Activated naive CD4-positive, alpha-beta T cell treated with anti-CD3 and anti-CD28 coated beads, Interleukin-2, amount 50 U/mL, for 72 hours (primary cell): Measurements from ENCODE around the gene SETSIP. TPM values are rescaled to one million over a fixed set of nuclear protein-coding genes. Genes with fewer than 3 reads are reported as not detected.
A peak's percentile ranks its signal among the peaks of the same experiment; 100 is the strongest.
"Not testable (repeated sequence)": the region's sequence is repeated elsewhere in the genome, so short reads cannot be mapped to it uniquely, and the experiment has no call there.

Experiments used
- ATAC-seq, 2 donors: fragments of 150-1000 bp; cut with Tn5 transposase; 2 replicates each; pipeline ENCODE4 v1.10.0; 2021; ENCODE audit warnings: mild to moderate bottlenecking in 2 of 2, moderate library complexity in 2 of 2
- DNase-seq, 2 donors: peaks; one replicate each; pipeline ENCODE4 v3.0.0; 2021 to 2022; ENCODE audit warnings: low spot score in 2 of 2
- H3K27ac Mint-ChIP-seq, 2 donors: one replicate each; pipeline ENCODE4 v1.8.0; 2022; ENCODE audit warnings: mild to moderate bottlenecking in 2 of 2, mixed read lengths in 2 of 2
- H3K36me3 Mint-ChIP-seq, 2 donors: one replicate each; pipeline ENCODE4 v1.8.0; 2022; ENCODE audit warnings: mixed read lengths in 2 of 2
- H3K9me3 Mint-ChIP-seq, 2 donors: one replicate each; pipeline ENCODE4 v1.8.0; 2022; ENCODE audit warnings: mixed read lengths in 2 of 2
- total RNA-seq, 2 donors: library from RNA; stranded (reverse); gene quantifications; one replicate each; pipeline ENCODE4 v1.2.3, GENCODE V29; 2022

SETSIP gene
- total RNA-seq, 2 donors from 2014 or later, result not detected

DNA sequence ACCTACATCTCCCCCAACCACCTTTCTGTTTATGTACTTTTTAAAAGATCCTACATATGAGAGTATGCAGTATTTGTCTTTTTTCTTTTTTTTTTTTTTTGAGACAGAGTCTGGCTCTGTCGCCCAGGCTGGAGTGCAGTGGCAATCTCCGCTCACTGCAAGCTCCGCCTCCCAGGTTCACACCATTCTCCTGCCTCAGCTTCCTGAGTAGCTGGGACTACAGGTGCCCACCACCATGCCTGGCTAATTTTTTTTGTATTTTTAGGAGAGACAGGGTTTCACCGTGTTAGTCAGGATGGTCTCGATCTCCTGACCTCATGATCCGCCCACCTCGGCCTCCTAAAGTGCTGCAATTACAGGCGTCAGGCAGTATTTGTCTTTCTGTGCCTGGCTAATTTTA is 2.9 kb upstream of the SETSIP start:
- H3K36me3 Mint-ChIP-seq, result peaks cover 0 to 11% of the 10 kb centered on the region in 2 donors
- not testable (repeated sequence) for ATAC-seq, H3K9me3 Mint-ChIP-seq, H3K27ac Mint-ChIP-seq, DNase-seq

DNA sequence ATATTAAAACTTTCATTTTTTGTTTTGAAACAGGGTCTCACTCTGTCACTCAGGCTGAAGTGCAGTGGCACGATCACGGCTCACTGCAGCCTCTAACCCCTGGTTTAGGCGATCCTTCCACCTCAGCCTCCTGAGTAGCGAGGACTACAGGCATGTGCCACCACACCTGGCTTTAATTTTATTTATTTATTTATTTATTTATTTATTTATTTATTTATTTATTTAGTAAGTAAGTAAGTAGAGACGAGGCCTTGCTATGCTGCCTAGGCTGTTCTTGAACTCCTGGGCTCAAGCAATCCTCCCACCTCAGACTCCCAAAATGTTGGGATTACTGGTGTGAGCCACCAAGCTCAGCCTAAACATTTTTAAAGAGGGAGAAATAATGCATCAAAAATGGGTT is 1.2 kb upstream of the SETSIP start:
- Mint-ChIP-seq H3K27ac (no peak overlapping the region), H3K36me3 (peaks cover 0 to 11% of the 10 kb centered on the region in 2 donors), H3K9me3 (no peaks in the 10 kb centered on the region)
- no peak for DNase-seq
- no peak for ATAC-seq

DNA sequence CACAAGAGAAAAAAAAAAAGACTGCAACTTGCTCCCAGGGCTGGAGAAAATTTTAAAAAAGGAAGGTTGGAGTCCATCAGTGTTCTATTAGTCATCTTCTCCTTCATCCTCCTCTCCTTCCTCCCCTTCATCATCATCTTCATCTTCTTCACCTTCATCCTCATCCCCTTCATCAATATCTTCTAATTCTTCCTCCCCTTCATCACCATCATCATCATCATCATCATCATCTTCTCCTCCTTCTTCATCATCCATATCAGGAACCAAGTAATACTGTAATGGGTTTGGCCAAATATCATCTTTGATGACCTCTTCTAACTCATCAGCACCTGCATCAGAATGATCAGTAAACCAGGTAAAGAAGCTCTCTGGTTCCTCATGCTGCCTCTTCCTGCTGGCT is 765 bp downstream of the SETSIP start:
- ATAC-seq, H3K27ac Mint-ChIP-seq, H3K9me3 Mint-ChIP-seq, DNase-seq, H3K36me3 Mint-ChIP-seq: not testable (repeated sequence)

DNA sequence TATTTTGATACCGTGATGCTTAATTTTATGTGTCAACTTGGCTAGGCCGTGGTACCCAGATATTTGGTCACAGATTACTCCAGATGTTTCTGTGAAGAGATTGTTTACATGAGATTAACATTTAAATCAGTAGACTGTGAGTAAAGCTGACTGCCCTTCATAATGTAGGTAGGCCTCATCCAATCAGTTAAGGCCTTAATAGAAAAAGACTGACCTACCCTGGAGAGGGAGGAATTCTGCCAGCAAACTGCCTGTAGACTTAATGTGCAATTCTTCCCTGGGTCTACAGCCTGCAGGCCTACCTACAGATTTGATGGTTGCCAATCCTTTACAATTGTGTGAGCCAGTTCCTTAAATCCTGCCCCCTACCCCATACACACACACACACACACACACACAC is 4.3 kb downstream of the SETSIP start:
- H3K27ac Mint-ChIP-seq, result peak overlapping the region in 1 of 2 donors; percentile 35
- H3K36me3 Mint-ChIP-seq, result no peaks in the 10 kb centered on the region
- no peaks in the 10 kb centered on the region for H3K9me3 Mint-ChIP-seq
- DNase-seq (no peak), ATAC-seq (no peak)

DNA sequence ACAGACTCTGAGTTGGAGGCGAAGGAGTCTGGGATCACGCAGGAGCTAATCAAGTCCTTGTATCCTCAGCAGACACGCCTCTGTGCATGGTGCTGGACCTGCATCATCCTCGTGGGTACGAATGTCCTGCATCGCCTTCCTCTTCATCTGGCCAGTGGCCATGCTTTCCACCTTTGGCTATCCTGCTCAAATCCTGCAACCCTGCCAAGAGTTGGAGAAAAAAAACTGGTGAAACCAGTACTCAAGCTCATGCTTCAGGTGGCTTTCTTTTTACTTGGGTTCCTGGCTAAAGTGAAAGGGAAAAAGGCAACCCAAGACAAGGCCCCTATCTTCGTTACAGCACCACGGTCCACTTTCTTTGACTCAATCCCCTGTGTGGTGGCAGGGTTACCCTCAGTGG is 8.9 kb downstream of the SETSIP start:
- DNase-seq, result no peak
- Mint-ChIP-seq H3K9me3 (no peaks in the 10 kb centered on the region), H3K36me3 (no peaks in the 10 kb centered on the region), H3K27ac (no peak overlapping the region)
- no peak for ATAC-seq

DNA sequence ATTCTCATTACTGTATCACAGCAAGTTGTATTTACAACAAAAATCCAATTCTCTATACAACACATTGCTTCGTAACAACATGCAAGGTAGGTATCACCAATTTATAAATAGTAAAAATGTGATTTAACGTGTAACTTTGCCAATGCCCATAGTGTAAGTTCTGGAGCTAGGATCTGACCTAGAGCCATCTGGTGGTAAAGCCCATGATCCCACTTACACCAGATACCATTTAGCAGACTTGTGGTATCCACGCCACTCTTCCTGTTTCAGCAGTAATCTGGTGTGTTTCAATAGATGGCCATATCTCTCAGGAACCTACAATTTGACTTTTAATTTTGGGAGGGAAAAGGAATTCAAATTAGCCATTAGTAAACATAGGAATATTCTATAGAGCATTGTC is 10.2 kb downstream of the SETSIP start:
- H3K27ac Mint-ChIP-seq, result no peak overlapping the region
- H3K9me3 Mint-ChIP-seq, result no peaks in the 10 kb centered on the region
- DNase-seq, result no peak
- no peak for ATAC-seq
- H3K36me3 Mint-ChIP-seq, result no peaks in the 10 kb centered on the region

DNA sequence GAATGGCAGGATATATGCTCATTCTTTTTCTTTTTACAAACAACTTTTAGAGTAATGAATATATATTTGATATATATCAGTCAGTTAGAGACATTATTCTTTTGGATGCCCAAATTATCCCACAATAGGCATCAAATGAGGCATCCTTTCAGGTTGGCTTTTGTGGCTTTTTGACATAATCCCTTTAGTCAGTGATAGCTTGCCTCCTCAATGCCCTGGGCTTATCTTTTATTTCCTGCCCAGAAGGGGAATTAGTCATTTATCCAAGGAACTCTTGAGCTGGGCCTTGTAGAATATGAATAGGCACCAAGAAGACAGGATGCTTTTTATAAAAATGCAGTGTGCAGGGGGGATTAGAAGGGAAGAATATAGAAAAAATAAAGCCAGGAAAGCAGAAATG is 23.3 kb downstream of the SETSIP start:
- DNase-seq (no peak), ATAC-seq (no peak)
- peaks cover 0 to 2% of the 10 kb centered on the region in 2 donors for H3K36me3 Mint-ChIP-seq
- no peak overlapping the region for H3K27ac Mint-ChIP-seq
- H3K9me3 Mint-ChIP-seq, result no peaks in the 10 kb centered on the region

DNA sequence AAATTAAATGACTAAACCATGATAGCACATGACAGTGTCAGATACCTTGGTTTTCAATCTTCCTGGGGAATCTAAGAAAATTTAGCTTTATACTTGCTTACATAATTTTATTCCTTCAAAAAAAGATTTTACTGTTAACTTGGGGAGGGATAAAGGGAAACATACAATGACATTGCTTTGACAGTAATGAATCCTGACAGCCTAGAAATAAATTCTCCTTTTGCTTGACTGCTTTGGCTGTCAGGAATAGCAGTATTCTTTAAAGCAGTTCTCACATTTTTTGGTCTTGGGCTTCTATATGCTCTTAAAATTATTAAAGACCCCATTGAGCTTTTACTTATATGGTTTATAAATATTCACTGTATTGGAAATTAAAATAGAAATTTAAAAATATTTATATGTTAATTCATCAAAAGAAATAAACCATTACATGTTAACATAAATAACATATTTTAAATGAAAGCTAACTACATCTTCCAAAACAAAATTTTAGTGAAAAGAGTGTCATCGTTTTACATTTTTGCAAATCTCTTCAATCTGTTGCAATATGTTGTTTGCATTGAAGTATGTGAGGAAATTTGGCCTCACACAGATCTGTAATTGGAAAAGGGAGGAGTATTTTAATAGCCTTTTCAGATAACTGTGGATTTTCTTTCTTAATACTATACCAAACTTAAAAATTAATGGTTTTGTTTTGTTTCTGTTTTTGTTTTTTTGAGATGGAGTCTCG is 29.3 kb downstream of the SETSIP start:
- Mint-ChIP-seq H3K9me3 (no peaks in the 10 kb centered on the region), H3K27ac (no peak overlapping the region), H3K36me3 (peaks cover 0 to 4% of the 10 kb centered on the region in 2 donors)
- ATAC-seq (no peak), DNase-seq (no peak)

DNA sequence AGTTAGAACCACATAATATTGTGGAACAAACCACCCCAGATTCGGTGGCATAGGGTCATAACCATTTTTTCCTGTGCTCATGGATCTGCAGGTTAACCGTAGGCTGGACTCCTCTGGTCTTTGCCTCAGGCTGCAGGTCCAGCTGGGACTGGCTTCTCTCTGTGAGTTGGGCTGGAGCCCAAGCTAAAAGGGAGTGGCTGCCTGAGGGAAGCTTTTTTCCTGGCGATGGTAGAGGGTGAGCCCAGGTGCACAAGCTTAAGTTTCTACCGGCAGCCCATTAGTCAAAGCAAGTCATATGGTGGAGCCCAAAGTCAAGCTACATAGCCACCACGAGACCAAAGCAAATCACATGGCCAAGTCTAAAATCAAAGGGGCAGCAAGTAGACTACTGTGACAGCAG is 31.6 kb downstream of the SETSIP start:
- Mint-ChIP-seq H3K9me3 (no peaks in the 10 kb centered on the region), H3K27ac (no peak overlapping the region), H3K36me3 (peaks cover 0 to 4% of the 10 kb centered on the region in 2 donors)
- no peak for DNase-seq
- no peak for ATAC-seq

DNA sequence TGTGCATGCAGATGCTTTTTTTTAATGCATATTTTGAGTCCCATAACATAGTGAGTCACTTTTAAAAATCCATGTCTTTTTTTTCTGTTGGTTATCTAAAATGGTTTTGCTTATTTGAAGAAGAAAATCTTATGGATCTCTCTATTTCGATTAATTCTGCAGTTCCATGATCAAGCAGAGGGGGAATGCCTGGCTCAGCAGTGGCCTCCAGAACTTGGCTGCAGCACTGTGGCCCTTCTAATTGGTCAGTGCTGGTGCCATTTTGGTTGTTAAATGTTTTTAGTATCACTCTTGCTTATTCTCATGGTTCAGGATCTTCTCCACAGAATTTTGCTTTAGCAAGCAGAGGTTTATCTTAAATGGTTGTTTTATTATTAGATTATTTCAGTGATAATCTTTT is 34.2 kb downstream of the SETSIP start:
- Mint-ChIP-seq H3K36me3 (no peaks in the 10 kb centered on the region), H3K9me3 (no peaks in the 10 kb centered on the region), H3K27ac (no peak overlapping the region)
- ATAC-seq (no peak), DNase-seq (no peak)

DNA sequence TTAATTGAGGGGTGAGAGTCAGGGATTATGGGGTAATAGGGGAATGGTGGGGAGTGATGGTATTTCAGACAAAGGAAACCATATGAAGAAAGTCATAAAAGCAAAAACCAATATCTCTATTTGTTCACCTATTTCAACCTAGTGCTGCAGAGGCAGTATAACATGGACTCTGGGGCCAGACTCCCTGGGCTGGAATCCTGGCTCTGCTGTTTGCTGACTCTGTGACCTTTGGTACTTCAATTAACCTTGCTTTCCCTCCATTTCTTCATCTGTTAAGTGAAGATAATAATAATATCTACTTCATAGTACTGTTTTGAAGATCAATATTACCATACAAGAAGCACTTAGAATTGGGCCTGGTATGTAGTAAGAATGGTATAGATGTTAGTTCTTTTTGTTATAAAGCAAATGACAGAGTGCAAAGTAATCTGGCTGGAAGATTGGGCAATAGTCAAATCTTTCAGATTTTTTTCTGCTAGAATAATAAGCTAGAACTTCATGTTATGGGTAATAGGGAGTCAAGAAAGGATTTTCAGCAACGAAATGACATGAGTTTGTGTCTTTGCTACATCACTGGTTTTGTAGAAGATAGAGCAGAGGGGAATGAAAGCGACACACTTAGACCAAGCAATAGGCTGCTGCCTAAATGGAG is 36.4 kb downstream of the SETSIP start:
- no peak for ATAC-seq
- DNase-seq, result no peak
- no peaks in the 10 kb centered on the region for H3K36me3 Mint-ChIP-seq
- H3K9me3 Mint-ChIP-seq, result no peaks in the 10 kb centered on the region
- no peak overlapping the region for H3K27ac Mint-ChIP-seq

DNA sequence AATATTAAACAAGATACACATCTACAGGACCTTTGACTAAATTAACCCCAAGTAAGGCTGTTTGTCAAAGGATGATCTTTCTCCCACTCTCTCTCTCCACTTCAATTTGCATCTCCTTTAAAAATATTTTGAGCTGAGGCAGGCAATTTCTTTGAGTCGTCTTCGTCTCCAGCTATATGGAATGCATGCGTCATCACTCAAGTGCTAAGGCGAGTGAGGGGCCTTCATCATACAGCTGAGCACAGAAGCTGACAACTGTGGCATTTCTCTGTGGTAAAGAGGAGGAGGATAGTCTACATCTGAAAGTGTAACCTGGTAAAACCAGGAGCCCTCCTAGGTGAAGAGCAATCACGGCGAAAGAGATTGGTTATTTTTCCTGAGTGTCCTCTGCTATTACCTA is 37.8 kb downstream of the SETSIP start:
- no peaks in the 10 kb centered on the region for H3K36me3 Mint-ChIP-seq
- H3K9me3 Mint-ChIP-seq, result no peaks in the 10 kb centered on the region
- H3K27ac Mint-ChIP-seq, result no peak overlapping the region
- ATAC-seq, result no peak
- no peak for DNase-seq

DNA sequence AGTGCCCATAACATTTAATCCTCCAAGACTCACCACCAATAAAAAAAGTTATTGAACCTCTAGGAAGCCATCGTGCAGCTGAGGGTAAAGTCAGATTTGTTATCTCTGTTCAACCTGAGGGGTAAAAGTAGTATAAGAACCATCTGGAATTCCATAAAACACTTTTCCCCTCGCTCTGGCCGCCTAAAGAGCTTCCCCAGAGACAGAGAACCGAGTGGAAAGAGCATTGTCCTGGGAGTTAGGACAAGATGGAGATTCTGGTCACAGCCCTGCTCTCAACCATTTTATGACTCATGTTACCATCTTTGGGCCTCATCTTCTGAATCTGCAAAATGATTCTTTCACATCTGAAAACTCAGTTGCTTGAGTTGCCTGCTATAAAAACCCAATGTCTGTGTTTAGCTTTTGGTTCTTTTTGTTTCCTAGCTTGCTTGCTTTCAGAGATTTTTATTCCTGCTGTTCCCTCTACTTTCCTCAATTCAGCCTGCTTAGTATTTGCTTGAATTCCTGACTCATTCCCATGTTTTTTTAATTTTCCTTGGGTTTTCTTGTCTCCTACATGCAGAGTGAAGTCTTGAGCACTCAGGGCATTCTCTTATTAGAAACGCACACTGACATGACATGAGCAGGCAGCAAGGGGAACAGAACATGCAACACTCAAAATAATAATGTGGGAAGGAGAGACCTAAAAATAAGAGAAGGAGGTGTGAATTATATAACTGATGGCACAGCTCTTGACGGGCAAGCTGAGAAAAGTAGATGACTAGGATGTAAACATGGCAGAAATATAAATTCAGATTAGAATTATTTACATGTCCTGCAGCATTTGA is 43.7 kb downstream of the SETSIP start:
- no peak for DNase-seq
- no peak overlapping the region for H3K27ac Mint-ChIP-seq
- H3K36me3 Mint-ChIP-seq, result peaks cover 0 to 12% of the 10 kb centered on the region in 2 donors
- H3K9me3 Mint-ChIP-seq, result no peaks in the 10 kb centered on the region
- no peak for ATAC-seq

DNA sequence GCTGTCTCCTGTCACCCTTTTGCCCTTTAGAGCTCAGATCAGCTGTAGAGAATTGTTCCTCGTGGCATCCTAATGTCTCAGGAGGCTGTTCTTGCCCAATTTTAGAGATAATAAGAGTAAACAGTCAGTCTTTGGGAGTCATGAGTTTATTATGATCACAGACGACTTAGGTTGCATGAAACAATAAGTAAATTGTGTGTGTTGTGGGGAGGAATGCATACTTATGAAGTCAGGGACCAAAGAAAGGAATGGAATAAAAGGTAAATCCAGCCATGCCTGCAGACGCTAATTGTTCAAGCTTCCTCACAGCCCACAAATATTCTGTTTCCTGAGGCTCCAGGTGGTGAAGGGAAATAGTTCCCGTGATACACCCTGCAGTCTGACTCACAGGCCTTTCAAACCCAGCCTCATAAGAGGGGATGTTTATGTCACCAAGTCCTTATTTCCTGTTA is 44.5 kb downstream of the SETSIP start:
- H3K27ac Mint-ChIP-seq, result peak overlapping the region in 1 of 2 donors; percentile 6
- no peaks in the 10 kb centered on the region for H3K9me3 Mint-ChIP-seq
- peaks cover 0 to 12% of the 10 kb centered on the region in 2 donors for H3K36me3 Mint-ChIP-seq
- ATAC-seq, result peak; percentile 55 to 67
- DNase-seq, result no peak

DNA sequence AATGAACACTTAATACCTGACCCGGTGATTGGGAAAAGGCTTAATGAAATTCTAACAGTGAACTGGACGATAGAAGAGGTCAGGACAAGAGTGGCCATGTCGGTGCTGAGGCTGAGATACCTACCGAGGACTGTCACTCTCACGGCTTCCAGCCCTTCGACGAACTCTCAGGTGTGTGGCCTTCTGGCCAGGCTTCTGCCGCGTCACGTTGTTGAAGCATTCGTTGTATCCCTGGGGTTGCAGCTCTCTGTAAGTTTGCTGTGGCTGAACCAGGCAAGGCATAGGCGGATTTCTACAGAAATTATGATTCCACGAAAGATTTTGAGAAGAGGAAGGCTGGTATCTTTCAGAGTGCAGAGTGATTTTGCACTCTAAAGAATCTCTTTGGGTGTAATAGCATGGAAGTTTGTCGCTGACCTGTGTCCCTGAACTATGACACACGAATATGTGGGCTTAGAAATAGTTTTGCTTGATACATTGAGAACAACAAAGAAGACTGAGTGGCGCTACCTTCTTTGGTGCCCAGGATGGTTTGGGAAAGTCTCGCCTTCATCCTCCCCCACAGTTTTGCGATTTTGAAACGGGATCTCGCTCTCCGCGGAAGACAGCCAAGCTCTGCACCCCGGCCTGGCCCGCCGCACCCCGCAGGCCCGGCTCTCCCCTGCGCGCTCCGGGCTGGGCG is 45.8 kb downstream of the SETSIP start:
- H3K27ac Mint-ChIP-seq, result no peak overlapping the region
- peaks cover 0 to 12% of the 10 kb centered on the region in 2 donors for H3K36me3 Mint-ChIP-seq
- DNase-seq (no peak), ATAC-seq (no peak)
- no peaks in the 10 kb centered on the region for H3K9me3 Mint-ChIP-seq

DNA sequence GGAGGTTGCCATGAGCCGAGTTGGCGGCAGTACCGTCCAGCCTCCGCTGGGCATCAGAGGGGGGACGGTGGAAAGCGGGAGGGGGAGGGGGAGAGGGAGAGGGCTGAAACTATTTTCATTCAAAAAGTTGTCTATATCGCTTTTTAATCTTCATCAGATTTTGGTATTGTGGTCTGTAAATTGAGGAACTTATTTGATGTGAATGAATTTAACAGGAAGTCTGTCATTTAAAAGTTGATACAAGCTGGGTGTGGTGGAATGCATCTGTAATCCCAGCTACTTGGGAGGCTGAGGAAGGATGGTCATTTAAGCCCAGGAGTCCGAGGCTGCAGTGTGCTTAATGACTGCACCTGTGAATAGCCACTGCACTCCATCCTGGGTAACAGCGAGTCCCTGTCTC is 48.4 kb downstream of the SETSIP start:
- no peak overlapping the region for H3K27ac Mint-ChIP-seq
- no peak for ATAC-seq
- no peaks in the 10 kb centered on the region for H3K9me3 Mint-ChIP-seq
- H3K36me3 Mint-ChIP-seq, result peaks cover 0 to 12% of the 10 kb centered on the region in 2 donors
- DNase-seq, result no peak

DNA sequence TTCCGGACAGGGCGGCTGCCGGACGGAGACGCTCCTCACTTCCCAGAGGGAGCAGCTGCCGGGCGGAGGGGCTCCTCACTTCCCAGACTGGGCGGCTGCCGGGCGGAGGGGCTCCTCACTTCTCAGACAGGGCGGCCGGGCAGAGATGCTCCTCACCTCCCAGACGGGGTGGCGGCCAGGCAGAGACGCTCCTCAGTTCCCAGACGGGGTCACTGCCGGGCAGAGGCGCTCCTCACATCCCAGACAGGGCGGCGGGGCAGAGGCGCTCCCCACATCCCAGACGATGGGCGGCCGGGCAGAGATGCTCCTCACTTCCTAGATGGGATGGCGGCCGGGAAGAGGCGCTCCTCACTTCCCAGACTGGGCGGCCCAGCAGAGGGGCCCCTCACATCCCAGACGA is 49.2 kb downstream of the SETSIP start:
- not testable (repeated sequence) for DNase-seq, H3K27ac Mint-ChIP-seq, H3K9me3 Mint-ChIP-seq, ATAC-seq
- H3K36me3 Mint-ChIP-seq, result peaks cover 0 to 12% of the 10 kb centered on the region in 2 donors
